SKM-1 (cell line): ENCODE measurements around the gene KMT2D.

Experiments
- DNase-seq: peaks from one replicate; lab custom pipeline; 2025; ENCODE audit not compliant: unreplicated experiment; lab: John Stamatoyannopoulos, UW

The KMT2D gene

DNA sequence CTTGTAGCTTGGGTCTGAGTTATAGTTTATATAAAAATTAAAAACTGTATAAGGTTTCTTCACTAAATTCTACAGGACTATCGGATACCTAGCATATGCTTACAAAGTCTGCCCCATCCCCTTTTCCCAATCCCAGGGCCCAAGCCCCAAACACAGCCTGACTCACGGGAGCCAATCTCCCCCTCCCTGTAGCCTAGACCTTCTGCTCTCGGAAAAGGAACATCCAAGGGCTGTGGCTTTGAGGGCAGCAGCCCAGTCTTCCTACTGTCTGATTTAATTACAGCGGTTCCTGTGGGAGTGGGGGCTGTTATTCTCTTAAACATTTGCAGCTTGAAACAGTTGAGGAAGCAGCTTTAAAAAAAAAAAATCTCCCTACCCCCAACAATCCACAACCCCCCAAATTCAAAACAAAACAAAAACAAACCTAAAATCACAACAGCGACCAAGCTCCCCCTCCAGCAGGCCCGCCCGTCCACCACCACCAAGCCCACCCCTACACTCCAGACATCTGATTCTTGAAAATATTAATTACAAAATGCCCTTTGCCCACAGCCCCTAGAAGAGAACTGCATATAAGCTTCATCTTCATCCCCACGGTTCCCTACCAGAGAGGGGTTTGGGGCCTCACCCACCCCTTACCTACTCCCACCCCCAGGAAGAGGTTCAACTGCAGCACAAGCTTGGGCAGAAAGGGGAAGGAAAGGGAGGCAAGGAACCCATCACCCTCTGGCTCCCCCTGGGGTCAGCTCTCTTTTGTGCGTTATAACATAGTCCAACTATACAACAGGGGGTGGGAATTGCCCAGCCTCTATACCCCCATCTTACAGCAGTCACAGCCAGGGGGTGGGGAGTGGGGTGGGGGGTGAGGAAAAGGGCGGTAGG, 40.9 kb downstream of the KMT2D start:
- DNase-seq, result peak; percentile 39

DNA sequence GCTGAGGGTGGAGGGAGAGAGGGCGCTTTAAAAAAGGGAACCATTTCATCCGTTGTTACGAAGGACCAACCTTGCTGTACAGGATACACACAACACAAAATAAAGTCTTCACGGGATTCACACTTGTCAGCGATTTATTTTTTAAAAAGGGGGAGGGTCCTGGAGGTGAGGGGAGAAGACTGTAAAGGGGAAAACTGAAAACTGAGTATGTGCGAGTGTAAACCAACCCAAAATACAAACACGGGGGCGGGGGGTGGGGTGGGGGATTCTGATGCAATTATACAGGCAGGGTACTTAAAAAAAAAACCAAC, 41.5 kb downstream of the KMT2D start:
- DNase-seq, result no peak

DNA sequence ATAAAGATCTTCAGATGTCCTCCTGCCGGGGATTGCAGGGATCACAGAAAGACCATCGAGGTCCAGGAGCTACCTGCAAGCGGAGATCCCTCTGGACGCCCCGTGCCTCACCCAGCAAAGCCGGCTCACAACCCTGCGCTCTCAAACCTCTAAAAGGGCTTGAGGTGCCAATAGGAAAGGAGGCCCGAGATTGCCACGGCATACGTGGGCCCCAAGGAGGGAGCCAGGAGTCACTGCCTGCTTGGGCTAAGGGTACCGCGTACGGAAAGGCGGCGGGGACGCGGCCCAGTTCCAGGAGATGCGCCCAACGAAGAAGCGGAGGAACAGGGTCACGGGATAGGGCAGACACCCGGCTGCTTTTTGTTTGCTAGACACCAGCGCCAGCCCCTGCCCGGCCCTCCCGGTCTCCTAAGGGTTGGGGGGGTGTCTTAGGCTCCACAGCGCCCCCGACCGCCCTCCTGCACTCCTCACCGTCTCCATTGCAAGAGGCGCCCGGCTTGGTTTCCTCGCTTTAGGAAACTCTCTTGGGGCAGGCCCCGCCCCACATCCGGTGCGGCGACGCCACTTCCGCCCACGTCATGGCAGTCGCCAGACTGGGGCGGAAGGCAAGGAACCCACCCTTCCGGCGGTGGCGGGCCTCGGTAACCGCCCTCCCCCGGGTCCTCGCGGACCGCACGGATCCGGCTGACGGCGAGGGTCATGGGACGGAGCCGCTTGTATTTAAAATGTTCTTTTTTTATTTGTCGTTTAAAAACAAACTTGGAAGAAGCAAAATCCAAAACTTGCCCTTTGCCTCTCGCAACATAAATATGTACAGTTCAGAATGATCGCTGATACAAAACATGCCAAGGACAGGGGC, 42.1 kb downstream of the KMT2D start, which contains the start of gene PRKAG1:
Gene PRKAG1 (minus strand): TSS at position 516 of the 859 bp plus-strand sequence. CDS start 36 bp downstream, at position 480.
- DNase-seq, result peak; percentile 53

DNA sequence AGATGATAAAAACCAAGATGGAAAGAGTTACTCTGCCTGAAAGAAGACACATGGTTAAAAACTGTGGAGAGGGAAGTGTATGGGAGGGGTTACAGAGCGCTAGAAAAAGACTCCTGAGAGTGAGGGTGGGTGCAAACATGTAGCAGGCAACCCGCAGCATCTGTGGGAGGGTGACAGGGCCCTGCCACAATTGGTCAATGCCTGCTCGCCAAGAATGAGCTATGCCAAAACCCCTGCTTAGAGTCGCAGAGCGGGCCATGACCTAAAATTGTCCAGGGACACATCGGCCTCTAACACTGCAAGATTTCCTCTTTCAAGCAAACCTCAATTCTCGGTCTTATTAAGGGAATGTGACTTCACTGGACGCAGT, 42.7 kb downstream of the KMT2D start:
- DNase-seq, result no peak

DNA sequence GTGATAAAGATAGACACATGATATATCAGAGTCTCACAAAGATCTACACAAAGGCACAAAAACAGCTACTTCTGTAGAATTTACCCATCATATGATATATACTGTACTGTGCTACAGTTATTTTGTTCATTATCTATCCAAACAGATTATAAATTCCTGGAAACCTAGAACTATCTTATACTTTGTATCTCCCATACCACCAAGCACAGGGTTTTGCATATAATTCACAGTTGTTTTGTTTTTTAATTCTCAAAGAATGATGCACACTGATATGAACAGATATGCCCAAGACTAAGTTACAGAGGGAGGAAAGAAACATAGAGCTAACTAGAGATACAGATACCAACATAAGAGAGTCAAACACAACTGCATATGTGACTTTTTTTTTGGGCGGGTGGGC, 45.4 kb downstream of the KMT2D start:
- DNase-seq, result no peak

DNA sequence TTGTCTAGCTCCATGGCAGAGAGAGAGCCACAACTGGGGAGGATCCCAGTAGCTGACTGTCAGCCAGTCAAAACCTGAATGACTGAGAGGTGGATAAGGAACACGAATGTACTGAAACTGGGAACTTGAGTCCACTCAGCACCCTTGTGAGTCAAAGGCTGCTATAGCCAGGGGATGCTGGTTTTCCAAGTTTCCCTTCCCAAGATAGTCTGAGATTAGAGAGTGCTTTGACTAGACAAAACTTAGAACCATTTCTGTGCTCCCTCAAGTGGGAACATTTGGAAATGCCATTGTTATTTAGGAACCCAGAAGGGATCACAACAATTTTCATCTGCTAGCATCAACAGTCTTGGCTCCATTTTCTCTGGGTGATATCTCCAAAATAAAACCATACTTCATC, 46.0 kb downstream of the KMT2D start:
- no peak for DNase-seq

DNA sequence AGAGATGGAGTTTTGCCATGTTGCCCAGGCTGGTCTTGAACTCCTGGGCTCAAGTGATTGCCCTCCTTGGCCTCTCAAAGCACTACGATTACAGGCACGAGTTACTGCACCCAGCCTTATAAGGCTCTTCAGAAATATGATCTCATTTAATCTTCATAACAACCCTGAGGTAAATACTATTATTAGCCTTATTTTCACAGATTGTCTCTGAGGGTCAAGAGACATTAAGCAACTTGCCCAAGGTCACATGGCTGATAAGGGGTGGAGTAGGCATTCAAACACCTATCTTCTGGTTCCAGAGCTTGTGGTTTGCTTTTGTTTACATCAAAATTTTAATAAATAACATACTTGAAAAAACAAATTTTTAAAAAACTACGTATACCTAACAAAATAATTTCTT, 47.2 kb downstream of the KMT2D start:
- no peak for DNase-seq

DNA sequence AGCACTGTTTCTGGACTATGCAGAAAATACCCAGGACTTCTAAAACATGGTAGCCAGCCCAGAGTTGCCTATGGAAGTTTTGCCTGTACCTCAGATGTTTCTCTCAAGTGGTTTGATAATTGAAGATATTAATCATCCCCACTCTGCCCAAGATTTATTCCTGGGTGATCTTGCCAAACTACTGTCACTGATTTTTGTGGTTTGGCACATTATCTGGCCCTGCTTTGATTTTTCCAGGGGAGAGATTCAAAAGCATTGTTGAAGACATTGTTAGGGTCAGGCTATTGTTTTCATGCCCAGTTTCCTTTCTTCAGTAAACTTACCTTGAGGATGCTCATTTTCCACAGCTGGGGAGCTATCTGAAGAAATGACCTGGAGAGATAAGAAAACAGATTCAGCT, 47.9 kb downstream of the KMT2D start:
- DNase-seq, result no peak
